NAMALWA (cell line): ENCODE results near the gene IL1B.

Experiments used
- DNase-seq: peaks from one replicate; pipeline ENCODE4 v3.0.0-alpha.2; 2015; ENCODE audit warnings: low spot score

IL1B gene

DNA sequence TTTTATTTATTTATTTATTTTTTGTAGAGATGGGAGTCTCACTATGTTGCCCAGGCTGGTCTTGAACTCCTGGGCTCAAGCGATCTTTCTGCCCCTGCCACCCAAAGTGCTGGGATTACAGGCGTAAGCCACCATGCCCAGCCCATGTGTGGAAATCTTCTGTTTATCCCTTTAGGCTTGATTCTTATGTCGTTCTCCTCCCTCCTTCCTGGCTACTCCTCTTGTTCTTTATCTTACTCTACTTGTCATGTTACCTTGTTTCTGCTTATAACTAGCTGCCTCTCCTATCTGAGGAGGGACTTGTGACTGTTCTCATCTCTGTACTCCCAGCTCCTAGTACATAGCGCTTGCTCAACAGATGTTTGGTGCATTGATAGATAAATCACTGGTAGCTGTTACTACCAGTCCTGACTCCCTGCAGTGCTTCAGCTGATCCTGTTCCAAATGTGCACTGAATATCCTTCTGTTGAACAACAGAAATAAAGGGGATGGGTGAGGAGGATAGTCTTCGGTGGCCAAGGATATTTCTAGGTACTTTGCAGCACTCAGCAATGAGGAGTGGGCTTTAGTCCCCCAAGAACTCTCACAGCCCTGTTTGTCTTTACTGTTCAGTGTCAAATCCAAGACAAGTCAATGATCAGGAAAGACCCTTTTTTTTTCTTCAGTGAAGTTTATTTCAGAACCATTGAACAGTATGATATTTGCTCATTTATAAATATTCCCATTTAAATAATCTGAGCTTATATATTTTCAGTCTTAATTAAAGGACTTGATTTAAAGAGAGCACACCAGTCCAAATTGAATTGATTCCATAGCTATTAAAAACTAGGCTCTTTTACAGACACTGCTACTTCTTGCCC lies 7.2 kb downstream of the IL1B start:
- no peak for DNase-seq

DNA sequence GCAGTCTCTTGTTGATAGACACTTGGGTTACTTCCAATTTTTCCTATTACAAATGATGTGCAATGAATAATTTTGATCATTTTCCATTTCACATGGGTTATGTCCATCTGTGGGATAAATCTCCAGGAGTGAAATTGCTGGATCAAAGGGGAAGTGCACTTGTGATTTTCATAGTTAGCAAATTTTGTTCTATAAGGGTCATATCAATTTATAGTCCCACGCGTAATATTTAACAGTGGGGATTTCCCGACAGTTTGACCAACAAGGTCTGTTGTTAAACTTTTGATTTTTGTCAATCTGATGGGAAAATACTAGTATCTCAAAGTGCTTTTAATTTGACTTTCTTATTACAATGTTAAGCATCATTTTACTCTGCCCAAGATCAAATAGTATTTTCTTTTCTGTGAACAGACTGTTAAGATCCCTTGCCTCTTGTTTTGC lies 8.3 kb downstream of the IL1B start:
- DNase-seq = no peak

DNA sequence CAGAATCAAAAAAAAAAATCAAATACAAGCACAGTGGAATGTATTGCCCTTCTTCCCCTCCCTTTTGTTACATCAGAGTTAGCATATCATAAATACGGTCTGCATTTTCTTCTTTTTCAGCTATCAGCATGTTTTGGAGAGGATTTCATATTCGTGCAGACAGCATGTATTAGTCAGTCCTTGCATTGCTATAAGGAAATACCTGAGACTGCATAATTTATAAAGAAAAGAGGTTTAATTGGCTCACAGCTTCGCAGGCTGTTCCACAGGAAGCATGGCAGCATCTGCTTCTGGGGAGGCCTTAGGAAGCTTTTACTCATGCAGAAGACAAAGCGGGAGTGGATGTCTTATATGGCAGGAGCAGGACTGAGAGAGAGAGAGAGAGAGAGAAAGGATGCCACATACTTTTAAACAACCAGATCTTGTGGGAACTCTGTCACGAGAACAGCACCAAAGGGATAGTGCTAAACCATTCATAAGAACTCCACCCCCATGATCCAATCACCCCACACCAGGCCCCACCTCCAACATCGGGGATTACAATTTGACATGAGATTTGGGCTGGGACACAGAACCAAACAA lies 8.9 kb downstream of the IL1B start:
- DNase-seq = no peak

DNA sequence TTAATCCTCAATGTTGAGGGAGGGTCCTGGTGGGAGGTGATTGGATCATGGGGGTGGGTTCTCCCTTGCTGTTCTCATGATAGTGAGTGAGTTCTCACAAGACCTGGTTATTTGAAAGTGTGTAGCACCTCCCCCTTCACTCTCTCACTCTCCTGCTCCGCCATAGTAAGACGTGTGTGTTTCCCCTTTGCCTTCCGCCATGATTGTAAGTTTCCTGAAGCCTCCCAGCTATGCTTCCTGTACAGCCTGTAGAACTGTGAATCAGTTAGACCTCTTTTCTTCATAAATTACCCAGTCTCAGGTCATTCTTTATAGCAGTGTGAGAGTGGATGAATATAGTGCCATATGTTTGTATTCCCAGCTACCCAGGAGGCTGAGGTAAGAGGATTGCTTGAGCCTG lies 9.6 kb downstream of the IL1B start:
- no peak for DNase-seq

DNA sequence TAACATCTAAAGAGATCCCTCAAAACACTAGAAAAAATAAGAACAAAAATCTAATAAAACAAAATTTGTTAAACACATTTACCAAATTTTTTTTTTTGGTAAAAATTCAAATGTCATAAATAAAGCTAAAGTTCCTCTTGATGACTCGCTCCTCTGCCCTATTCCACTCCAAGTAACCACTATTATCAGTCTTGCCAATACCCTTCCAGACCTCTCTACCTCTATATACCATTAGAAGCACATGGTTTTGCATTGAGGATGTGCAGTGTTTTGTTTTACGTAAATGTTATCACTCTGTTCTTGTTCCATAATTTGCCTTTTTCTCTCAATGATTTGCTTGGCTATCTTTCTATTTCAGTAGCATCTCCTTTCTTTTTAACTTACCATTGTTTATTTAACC lies 10.9 kb downstream of the IL1B start:
- DNase-seq = no peak

DNA sequence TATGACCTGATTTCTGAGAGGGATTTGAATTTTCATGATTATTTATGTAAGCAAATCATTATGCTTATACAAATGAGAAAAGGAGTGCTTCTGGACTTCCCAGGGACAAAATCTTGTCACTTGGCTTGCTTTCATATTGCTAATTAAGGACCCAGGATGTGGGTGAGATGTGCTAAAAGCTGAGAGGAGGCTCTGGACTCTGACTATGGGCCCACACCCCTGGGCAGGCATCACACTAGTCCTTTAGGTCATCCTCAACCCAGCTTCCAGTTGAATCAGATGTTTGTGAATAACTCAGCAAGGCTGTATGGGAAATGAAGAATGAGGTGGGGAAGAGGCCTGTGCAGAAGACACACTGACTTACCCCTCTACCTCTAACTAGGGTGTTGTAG lies 11.9 kb downstream of the IL1B start:
- no peak for DNase-seq

DNA sequence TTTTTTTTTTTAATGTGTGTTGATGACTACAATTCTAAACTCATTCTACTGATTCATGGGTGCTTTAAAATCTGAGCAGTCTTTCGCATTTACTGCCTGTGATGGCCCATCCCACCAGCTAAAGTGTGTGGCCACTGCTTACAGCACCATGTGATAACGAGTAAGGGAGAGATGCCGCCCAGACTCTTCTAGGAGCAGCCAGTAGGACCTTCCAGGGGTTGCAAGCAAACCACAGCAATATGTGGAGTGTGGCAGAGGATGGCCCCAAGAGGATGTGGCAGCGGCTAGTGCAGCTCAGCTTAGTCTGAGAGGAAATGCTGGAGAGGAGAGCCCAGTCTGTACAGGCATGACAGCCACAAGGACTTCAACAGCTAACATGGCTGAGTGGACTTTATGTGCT lies 14.9 kb downstream of the IL1B start:
- DNase-seq = no peak

DNA sequence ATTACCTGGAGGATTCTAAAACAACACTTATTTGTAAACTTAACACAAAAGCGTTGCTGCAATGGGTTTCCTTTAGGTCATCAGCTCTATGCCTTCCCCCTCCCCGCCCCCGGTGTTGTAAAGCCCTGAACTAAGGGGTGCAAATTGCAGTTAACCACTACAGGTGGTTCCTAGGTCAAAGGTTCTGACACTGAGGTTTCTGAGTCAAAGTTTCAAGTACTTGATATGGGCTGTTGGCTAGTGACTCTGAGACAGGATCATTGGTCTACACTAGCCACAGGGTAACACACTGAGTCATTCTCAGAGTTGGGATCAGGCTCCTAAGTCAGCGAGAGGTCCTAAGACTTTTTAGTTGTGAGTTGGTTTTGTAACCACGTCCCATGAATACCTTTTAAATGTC lies 15.4 kb downstream of the IL1B start:
- no peak for DNase-seq

DNA sequence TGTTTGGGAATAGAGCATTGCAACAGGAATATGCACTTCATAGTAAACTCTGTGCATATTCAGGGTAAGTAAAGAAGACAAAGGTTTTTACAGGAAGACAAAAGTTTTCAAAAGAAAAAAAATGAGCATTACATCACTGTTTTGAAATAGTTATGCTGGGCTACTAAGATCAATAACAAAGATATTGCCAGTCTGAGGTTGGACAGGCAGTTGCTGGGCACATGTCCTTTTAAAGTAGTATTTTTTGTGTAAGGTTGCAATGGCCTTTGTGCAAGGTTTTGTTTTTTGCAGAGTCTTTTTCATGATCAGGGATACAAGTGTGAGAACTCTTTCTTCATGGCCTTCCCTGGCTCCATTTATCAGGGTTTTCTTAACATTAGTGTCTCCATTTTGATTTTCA lies 16.2 kb downstream of the IL1B start:
- no peak for DNase-seq

DNA sequence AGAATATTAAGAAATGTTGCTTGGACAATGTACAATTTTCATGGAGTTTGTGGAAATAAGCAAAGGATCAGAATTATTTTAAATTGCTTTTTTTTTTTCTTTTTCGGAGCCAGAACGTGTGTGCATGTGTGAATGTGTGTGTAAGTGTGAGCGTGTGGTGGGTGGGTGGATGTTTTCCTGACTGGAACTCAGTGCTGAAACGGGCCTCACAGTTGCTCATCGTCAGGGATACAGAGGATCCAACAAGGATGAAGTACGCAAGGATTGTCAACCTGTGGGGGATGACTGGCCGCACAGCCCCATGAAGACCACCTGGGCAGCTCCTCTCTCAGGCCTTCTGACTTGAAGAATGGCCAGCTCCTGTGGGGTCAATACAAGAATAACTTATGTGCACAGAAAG lies 17.5 kb downstream of the IL1B start:
- no peak for DNase-seq

DNA sequence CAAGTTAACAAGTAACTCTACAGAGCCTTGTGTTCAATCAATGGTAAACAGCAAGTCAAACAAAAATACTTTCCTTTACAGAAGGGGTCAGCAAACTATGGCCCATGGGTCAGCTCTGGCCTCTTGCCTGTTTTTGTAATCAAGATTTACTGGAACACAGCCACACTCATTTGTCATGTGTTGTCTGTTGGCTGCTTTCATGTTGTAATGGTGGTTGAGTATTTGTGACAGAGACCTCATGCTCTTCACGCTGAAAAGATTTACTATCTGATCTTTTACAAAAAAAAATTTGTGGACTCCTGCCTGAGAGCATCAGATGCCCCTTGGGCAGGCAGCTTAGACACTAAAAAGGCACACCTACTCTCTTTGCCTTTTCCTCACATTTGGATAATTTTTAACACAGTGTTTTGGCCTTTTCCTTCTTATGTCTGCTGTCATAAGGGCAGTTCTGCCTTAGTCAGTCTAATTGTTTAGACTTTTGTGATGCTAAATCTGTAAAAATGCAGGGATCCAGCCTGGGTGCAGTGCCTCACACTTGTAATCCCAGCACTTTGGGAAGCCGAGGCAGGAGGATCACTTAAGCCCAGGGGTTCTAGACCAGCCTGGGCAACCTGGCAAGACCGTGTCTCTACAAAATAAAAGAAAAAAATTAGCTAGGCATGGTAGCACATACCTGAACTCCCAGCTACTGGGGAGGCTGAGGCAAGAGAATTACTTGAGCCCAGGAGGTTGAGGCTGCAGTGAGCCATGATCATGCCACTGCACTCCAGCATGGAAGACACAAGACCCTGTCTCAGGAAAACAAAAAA lies 18.3 kb downstream of the IL1B start:
- DNase-seq = no peak

DNA sequence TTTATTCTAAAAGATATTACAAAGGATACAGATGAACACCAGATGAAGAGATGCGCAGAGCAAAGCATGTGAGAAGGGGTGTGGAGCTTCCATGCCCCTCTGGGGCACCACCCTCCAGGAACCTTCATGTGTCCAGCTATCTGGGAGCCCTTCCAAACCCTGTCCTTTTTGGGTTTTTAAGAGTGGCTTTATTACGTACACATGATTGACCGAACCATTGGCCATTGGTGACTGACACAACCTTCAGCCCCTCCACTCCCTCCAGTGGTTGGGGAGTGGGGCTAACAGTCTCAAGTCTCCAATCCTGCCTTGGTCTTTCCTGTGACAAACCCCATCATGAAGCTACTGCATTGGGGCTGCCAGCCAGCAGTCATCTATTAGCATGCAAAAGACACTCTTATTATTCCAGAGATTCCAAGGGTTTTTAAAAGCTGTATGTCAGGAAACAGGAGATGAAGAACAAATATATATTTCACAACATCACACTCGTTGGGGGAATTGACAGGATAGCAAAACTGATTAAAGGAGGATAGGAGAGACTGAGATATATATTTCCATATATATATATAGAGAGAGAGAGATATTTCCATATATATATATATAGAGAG lies 19.4 kb downstream of the IL1B start:
- no peak for DNase-seq

DNA sequence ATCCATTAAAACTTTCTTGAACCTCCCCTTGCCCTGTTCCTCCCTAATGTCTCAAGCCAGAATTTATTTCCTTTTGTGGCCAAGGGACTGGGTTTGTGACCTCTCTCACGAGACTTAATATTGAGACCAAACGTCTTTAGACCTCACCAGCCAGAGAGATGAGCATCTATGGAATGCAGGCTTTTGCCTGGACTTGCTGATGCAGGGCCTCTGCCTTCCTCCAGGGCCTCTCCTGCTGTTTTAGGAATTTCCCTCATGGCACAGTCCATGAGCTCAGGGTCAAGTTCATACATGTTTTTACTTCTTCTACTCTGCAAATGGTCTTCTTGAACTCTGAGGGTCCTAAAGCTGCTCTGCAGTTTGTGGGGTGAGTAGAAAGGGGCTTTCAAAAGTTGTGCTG lies 22.3 kb downstream of the IL1B start:
- DNase-seq = no peak

DNA sequence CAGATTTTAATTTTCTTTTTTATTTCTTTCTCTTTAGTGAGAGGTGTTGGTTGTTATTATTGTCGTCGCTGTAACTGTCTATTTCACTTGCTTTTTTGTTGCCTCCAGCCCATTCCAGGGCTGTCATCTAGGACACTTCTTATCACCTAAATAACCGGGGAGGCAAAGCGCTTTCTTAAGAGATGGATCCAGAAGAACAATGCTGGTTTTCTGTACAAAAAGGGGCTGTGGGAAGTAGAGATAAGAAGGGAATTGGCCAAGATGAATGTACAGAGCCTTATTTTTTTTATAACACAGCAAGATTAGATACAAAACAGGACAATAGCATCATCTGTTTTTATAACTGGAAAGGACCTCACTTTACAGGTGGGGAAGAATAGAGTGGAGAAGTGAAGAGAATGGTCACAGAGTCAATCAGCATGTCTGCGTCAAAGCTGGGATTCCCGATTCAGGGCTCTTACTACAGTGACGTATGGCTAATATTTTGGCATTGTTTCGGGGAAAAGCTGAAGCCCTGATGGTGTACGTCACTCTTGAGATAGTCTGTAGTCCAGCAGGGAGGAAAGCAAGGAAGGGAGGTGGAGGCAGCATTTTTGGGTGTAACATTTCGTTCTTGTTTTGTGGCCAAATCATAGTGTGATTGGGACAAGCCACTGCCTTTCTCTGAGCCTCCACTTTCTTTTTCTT lies 23.2 kb downstream of the IL1B start:
- DNase-seq = no peak

DNA sequence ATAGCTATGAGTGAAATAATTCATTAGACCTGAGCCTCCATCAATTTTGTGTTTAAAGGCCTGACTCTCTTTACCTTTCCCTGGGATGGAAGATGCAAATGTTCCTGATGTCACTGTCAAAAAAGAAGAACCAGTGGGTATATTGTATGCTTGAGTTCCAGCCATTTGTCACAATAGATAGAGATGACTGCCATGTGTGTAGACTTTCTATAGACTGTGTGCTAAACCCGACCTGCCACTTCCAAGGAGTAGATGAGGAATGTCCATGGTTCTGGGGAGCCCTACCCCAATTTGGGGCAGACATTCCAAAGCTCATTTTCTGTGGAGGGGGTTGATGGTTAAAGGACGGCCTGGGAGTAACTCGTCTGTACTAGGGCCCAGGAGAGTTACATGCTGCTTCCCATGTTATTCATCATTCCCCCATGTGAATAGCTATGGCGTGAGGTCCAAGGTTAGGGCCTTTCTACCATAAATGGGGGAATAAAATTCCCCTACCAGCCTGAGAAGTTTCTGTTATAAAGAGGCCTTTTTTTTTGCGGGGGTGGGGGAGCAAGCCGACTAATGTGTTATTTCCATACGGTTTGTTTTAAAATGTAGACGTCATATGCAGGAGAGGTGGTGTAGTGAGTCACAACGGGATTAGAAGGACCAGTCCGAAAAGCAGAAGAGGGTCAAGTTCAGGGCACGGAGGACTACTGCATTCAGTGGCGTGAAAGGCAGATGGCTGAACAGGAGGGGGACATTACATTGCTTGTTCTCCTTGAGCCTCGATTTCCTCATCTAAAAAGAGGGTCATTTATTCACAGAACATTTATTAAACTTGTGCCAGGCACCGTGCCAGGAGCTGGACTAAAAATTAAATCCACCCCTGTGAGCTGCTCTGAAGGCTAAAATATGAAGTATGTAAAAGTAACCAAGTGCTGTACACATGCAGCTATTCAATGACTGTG lies 24.0 kb downstream of the IL1B start:
- DNase-seq = no peak

DNA sequence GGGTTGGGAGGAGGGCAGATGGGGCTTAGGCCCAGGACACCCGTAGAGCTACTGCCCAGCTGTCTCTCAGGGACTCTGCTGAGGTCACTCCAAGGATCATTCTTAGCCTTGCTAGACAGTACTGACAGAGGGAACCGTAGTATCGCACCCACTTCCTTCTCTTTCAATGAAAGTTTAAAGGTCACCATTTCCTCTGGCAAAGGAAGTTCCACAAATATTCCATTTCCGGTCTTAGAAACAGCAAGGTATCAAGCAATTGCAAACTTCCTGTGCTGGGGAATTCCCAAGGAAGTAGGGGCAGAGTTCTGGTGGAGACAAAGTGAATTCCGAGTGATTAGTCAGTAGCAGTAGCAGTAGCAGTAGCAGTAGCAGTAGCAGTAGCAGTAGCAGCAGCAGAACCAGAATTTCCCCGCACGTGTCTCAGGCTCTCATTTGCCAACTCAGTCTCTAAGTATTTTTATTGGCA lies 24.7 kb downstream of the IL1B start:
- DNase-seq = no peak

DNA sequence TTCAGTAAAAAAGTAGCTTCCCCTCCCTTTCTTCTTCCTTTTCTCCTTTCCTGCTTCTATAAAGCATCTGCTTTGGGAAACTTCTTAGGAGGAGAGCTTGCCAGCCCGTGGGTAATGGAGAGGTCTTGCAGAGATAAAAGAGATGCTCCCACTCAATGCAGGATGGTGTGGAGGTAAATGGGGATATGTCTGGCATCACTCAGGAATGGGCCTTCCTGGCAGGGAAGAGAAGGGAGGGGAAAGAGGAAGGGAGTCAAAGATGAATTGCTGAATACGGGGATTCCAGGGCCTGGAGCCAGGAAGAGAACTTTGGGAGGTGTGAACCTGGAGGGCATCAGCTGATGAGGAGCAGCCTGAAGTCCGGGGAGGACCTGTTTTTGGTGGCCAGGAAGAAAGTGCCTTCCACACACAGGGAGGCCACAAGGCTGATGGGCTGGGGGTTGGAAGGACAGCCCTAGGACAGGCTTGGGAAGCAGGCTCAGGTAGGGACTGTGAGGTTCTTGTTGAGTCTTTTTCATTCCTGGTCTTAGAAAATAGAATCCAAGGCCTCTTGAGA lies 25.2 kb downstream of the IL1B start:
- no peak for DNase-seq

DNA sequence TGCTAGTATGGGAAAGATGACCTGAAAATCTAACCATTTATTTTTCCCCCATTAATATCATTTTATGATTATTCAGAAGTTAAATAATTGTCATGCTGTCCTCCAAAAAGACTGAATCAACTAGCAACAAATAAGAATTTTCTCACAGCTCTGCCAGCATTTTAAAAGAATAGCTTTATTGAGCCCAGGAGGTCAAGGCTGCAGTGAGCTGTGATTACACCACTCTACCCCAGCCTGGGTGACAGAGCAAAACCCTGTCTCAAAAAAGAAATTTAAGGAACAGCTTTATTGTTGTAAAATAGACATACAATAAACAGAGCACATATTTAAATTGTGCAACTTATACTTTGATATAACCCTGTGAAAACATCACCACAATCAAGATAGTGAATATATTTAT lies 27.5 kb downstream of the IL1B start:
- no peak for DNase-seq

DNA sequence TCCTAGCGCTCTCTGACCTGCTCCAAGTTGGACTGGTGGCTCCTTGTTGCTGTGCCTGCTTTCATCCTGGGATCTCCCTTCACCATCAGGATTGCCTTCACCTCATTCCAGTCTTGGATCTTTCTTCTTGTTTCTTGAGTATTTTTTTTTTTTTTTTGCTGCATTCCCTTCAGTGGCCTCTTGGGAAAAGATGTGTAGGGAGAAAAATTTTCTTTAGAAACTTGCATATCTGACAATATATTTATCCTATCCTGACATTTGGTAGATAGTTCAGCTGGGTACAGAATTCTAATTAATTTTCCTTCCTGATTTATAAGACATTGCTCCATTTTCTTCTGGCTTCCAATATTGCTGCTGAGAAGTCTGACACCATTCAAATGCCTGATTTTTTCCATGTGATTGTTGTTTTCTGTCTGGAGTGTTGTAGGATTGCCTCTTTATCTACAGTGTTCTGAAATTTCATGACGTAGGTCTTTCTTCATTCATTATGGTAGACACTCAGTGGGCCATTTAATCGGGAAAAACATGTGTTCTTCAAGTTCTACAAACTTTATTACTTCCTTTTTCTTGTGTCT lies 29.3 kb downstream of the IL1B start:
- DNase-seq = no peak

DNA sequence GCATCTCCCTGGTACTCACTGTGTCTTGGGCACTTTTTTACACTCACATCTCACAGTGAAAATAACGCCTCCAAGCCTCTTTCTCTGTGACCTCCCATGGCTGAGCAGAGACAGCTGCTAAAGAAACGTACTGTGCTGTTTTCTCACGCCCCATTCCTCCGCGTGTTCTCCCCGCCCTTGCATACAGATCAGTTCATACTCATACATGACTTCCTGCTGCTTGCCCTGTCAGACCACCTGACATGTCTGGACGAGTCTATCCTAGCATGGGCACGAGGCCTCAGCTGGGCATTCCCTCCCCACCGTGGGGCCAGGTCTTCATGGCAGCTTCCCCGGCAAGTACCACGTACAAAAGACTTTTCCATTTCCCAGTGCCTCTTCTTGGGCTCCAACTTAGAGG lies 31.0 kb downstream of the IL1B start:
- DNase-seq = no peak
